Mucosa of stomach (tissue), 1 donor: ENCODE data around the gene ACTN1.

Experiments
- H3K27me3 ChIP-seq: one replicate; pipeline ENCODE4 v1.7.0; 2013; ENCODE audit warnings: mild to moderate bottlenecking, low read length; ENCODE audit not compliant: control insufficient read depth, insufficient read depth
- H3K36me3 ChIP-seq: one replicate; pipeline ENCODE4 v1.7.0; 2013; ENCODE audit warnings: low read length; ENCODE audit not compliant: control insufficient read depth, insufficient read depth
- H3K4me1 ChIP-seq: one replicate; pipeline ENCODE4 v1.7.0; 2013; ENCODE audit warnings: mild to moderate bottlenecking, low read length; ENCODE audit not compliant: control insufficient read depth, insufficient read depth
- H3K4me3 ChIP-seq: one replicate; pipeline ENCODE4 v1.7.0; 2013; ENCODE audit warnings: low read length
- H3K9ac ChIP-seq: one replicate; pipeline ENCODE4 v1.7.0; 2013; ENCODE audit warnings: mild to moderate bottlenecking, low read length, moderate library complexity
- H3K9me3 ChIP-seq: one replicate; pipeline ENCODE4 v1.7.0; 2013; ENCODE audit warnings: mild to moderate bottlenecking, low read length, moderate library complexity; ENCODE audit not compliant: control insufficient read depth
- donor health status: Pancreatic carcinoma.

The ACTN1 gene

GRCh38 chr14:68983191-68983590 is 4.1 kb upstream of the ACTN1 start:
- Histone ChIP-seq H3K36me3 (no peaks in the 10 kb centered on the region), H3K4me3 (no peak overlapping the region), H3K27me3 (peaks cover 5% of the 10 kb centered on the region), H3K9ac (no peak overlapping the region), H3K9me3 (no peaks in the 10 kb centered on the region), H3K4me1 (peaks cover 7% of the 10 kb centered on the region)

- Histone ChIP-seq H3K36me3 (no peaks in the 10 kb centered on the region), H3K9me3 (no peaks in the 10 kb centered on the region), H3K27me3 (peaks cover 5% of the 10 kb centered on the region), H3K4me3 (no peak overlapping the region), H3K9ac (no peak overlapping the region), H3K4me1 (peaks cover 7% of the 10 kb centered on the region)
Measured at GRCh38 chr14:68982581-68982980, 3.5 kb upstream of the ACTN1 start.

- Histone ChIP-seq H3K9ac (no peak overlapping the region), H3K27me3 (peaks cover 5% of the 10 kb centered on the region), H3K36me3 (no peaks in the 10 kb centered on the region), H3K4me3 (no peak overlapping the region), H3K9me3 (no peaks in the 10 kb centered on the region), H3K4me1 (peaks cover 15% of the 10 kb centered on the region)
Measured at GRCh38 chr14:68981539-68981976, 2.5 kb upstream of the ACTN1 start.

- Histone ChIP-seq H3K27me3 (peaks cover 5% of the 10 kb centered on the region), H3K4me1 (peaks cover 20% of the 10 kb centered on the region), H3K9me3 (no peaks in the 10 kb centered on the region), H3K4me3 (no peak overlapping the region), H3K9ac (no peak overlapping the region), H3K36me3 (no peaks in the 10 kb centered on the region)
Measured at GRCh38 chr14:68981139-68981538, 2.0 kb upstream of the ACTN1 start.

- Histone ChIP-seq H3K4me1 (peaks cover 24% of the 10 kb centered on the region), H3K4me3 (peak overlapping the region; percentile 14), H3K36me3 (no peaks in the 10 kb centered on the region), H3K9ac (peak overlapping the region; percentile 69), H3K27me3 (peaks cover 5% of the 10 kb centered on the region), H3K9me3 (no peaks in the 10 kb centered on the region)
Measured at GRCh38 chr14:68979722-68980451, 785 bp upstream of the ACTN1 start.

GRCh38 chr14:68978172-68978911 is 760 bp downstream of the ACTN1 start:
- Histone ChIP-seq H3K27me3 (peaks cover 5% of the 10 kb centered on the region), H3K9me3 (no peaks in the 10 kb centered on the region), H3K4me1 (peaks cover 33% of the 10 kb centered on the region), H3K9ac (peak overlapping the region; percentile 93), H3K36me3 (no peaks in the 10 kb centered on the region), H3K4me3 (peak overlapping the region; percentile 69)

- Histone ChIP-seq H3K27me3 (peaks cover 5% of the 10 kb centered on the region), H3K9ac (peak overlapping the region; percentile 93), H3K9me3 (no peaks in the 10 kb centered on the region), H3K36me3 (no peaks in the 10 kb centered on the region), H3K4me1 (peaks cover 33% of the 10 kb centered on the region), H3K4me3 (peak overlapping the region; percentile 69)
Measured at GRCh38 chr14:68977718-68978171, 1.4 kb downstream of the ACTN1 start.

GRCh38 chr14:68977180-68977717 is 1.9 kb downstream of the ACTN1 start:
- peaks cover 5% of the 10 kb centered on the region for H3K27me3 ChIP-seq
- H3K4me3 ChIP-seq: no peak overlapping the region
- no peaks in the 10 kb centered on the region for H3K36me3 ChIP-seq
- peaks cover 33% of the 10 kb centered on the region for H3K4me1 ChIP-seq
- no peaks in the 10 kb centered on the region for H3K9me3 ChIP-seq
- H3K9ac ChIP-seq: peak overlapping the region; percentile 93

GRCh38 chr14:68976160-68977067 is 2.7 kb downstream of the ACTN1 start:
- peaks cover 38% of the 10 kb centered on the region for H3K4me1 ChIP-seq
- H3K9me3 ChIP-seq: no peaks in the 10 kb centered on the region
- no peak overlapping the region for H3K4me3 ChIP-seq
- H3K36me3 ChIP-seq: no peaks in the 10 kb centered on the region
- peaks cover 5% of the 10 kb centered on the region for H3K27me3 ChIP-seq
- H3K9ac ChIP-seq: peak overlapping the region; percentile 93

GRCh38 chr14:68975667-68976066 is 3.4 kb downstream of the ACTN1 start:
- H3K9ac ChIP-seq: no peak overlapping the region
- peaks cover 38% of the 10 kb centered on the region for H3K4me1 ChIP-seq
- H3K36me3 ChIP-seq: no peaks in the 10 kb centered on the region
- H3K27me3 ChIP-seq: peaks cover 5% of the 10 kb centered on the region
- no peaks in the 10 kb centered on the region for H3K9me3 ChIP-seq
- H3K4me3 ChIP-seq: no peak overlapping the region

GRCh38 chr14:68974759-68975347 is 4.2 kb downstream of the ACTN1 start:
- no peak overlapping the region for H3K9ac ChIP-seq
- no peak overlapping the region for H3K4me3 ChIP-seq
- no peaks in the 10 kb centered on the region for H3K36me3 ChIP-seq
- no peaks in the 10 kb centered on the region for H3K9me3 ChIP-seq
- no peaks in the 10 kb centered on the region for H3K27me3 ChIP-seq
- peaks cover 36% of the 10 kb centered on the region for H3K4me1 ChIP-seq
